ENCODE measurements around the gene COL4A3.
A peak's percentile ranks its signal among the peaks of the same experiment; 100 is the strongest.

COL4A3 gene

GRCh38 chr2:227163998-227164762, at the start of gene COL4A3, which contains the start of gene COL4A4:
COL4A3 (plus strand) TSS chr2:227164624; CDS start chr2:227164727, 103 bp downstream.
COL4A4 (minus strand) TSS chr2:227164205; CDS start chr2:227147483, 16,722 bp downstream.
- DNase-seq: peak; percentile 82

- DNase-seq: no peak
Measured at GRCh38 chr2:227115761-227116160, 48.7 kb upstream of the COL4A3 start.

- no peak for DNase-seq
Measured at GRCh38 chr2:227117027-227117426, 47.4 kb upstream of the COL4A3 start.

GRCh38 chr2:227117852-227118251, 46.6 kb upstream of the COL4A3 start:
- no peak for DNase-seq

GRCh38 chr2:227118353-227118752, 46.1 kb upstream of the COL4A3 start:
- no peak for DNase-seq

- no peak for DNase-seq
Measured at GRCh38 chr2:227123697-227124096, 40.7 kb upstream of the COL4A3 start.

- DNase-seq: peak; percentile 46
Measured at GRCh38 chr2:227124811-227125210, 39.6 kb upstream of the COL4A3 start.

- DNase-seq: peak; percentile 8
Measured at GRCh38 chr2:227125506-227125905, 38.9 kb upstream of the COL4A3 start.

GRCh38 chr2:227127201-227127600, 37.2 kb upstream of the COL4A3 start:
- peak; percentile 92 for DNase-seq

GRCh38 chr2:227130636-227131035, 33.8 kb upstream of the COL4A3 start:
- no peak for DNase-seq

GRCh38 chr2:227132986-227133385, 31.4 kb upstream of the COL4A3 start:
- DNase-seq: no peak

GRCh38 chr2:227134591-227134990, 29.8 kb upstream of the COL4A3 start:
- no peak for DNase-seq

- DNase-seq: no peak
Measured at GRCh38 chr2:227141301-227141700, 23.1 kb upstream of the COL4A3 start.

GRCh38 chr2:227143895-227144294, 20.5 kb upstream of the COL4A3 start:
- DNase-seq: no peak

- DNase-seq: no peak
Measured at GRCh38 chr2:227146456-227146855, 18.0 kb upstream of the COL4A3 start.

GRCh38 chr2:227147023-227147422, 17.4 kb upstream of the COL4A3 start:
- no peak for DNase-seq

- no peak for DNase-seq
Measured at GRCh38 chr2:227148106-227148505, 16.3 kb upstream of the COL4A3 start.

- no peak for DNase-seq
Measured at GRCh38 chr2:227150222-227150936, 14.0 kb upstream of the COL4A3 start.

GRCh38 chr2:227152093-227152766, 12.2 kb upstream of the COL4A3 start:
- DNase-seq: no peak

- peak; percentile 31 for DNase-seq
Measured at GRCh38 chr2:227153307-227153706, 11.1 kb upstream of the COL4A3 start.

GRCh38 chr2:227153758-227154486, 10.5 kb upstream of the COL4A3 start:
- DNase-seq: peak; percentile 79

GRCh38 chr2:227154986-227155774, 9.2 kb upstream of the COL4A3 start:
- DNase-seq: no peak
